NT2/D1 (cell line): Measurements from ENCODE around the gene MKRN1.

Experiments used
- DNase-seq: peaks from one replicate; pipeline ENCODE4 v3.0.0-alpha.2; 2011; ENCODE audit warnings: low read depth, low spot score
- H3K27me3 ChIP-seq: 2 replicates; pipeline ENCODE4 v1.6.0; 2011; ENCODE audit warnings: mild to moderate bottlenecking; ENCODE audit not compliant: insufficient read length, insufficient read depth
- H3K36me3 ChIP-seq: 2 replicates; pipeline ENCODE4 v1.6.1; 2011; ENCODE audit warnings: mild to moderate bottlenecking, low read length, mixed read lengths; ENCODE audit not compliant: insufficient read depth, insufficient read length
- H3K4me1 ChIP-seq: 2 replicates; pipeline ENCODE4 v1.5.1; 2011; ENCODE audit not compliant: insufficient read depth, insufficient read length
- H3K4me3 ChIP-seq: 2 replicates; pipeline ENCODE4 v1.5.1; 2011; ENCODE audit warnings: low read depth; ENCODE audit not compliant: insufficient read length
- H3K9ac ChIP-seq: 2 replicates; pipeline ENCODE4 v1.6.0; 2011; ENCODE audit warnings: low read depth; ENCODE audit not compliant: insufficient read length
- H3K9me3 ChIP-seq: 2 replicates; pipeline ENCODE4 v1.5.1; 2011; ENCODE audit warnings: mild to moderate bottlenecking, low read length; ENCODE audit not compliant: insufficient read depth
- SUZ12 ChIP-seq: IDR thresholded peaks from 2 replicates; pipeline ENCODE4 v1.6.1; 2011; ENCODE audit not compliant: insufficient read length, insufficient read depth; ENCODE audit errors: extremely low read depth
- YY1 ChIP-seq: IDR thresholded peaks from 2 replicates; pipeline ENCODE4 v1.6.1; 2011; ENCODE audit not compliant: insufficient read length, insufficient read depth
- ZNF274 ChIP-seq: IDR thresholded peaks from 2 replicates; pipeline ENCODE4 v1.6.1; 2011; ENCODE audit warnings: mild to moderate bottlenecking, low read depth, low read length

MKRN1 gene

GRCh38 chr7:140447841-140448240 lies 31.5 kb downstream of the MKRN1 start:
- TF ChIP-seq ZNF274 (no peak), SUZ12 (no peak), YY1 (no peak)
- Histone ChIP-seq H3K4me3 (no peak overlapping the region), H3K9me3 (no peaks in the 10 kb centered on the region), H3K36me3 (peaks cover 4% of the 10 kb centered on the region), H3K27me3 (no peaks in the 10 kb centered on the region), H3K9ac (no peak overlapping the region), H3K4me1 (peaks cover 6% of the 10 kb centered on the region)
- no peak for DNase-seq

DNA sequence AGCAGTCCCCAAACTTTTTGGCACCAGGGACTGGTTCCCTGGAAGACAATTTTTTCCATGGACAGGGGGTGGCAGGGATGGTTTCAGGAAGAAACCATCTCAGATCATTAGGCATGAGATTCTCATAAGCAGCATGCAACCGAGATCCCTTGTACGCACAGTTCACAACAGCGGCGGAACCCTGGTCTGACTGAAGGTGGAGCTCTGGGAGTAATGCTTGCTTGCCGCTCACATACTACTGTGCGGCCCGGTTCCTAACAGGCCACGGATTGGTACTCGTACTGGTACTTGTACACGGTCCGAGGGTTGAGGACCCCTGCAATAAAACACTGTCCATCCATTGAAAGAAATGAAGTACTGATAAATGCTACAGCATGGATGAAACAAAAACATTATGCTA lies 32.8 kb downstream of the MKRN1 start:
- Histone ChIP-seq H3K4me3 (no peak overlapping the region), H3K36me3 (no peaks in the 10 kb centered on the region), H3K4me1 (peaks cover 6% of the 10 kb centered on the region), H3K9me3 (no peaks in the 10 kb centered on the region), H3K9ac (no peak overlapping the region), H3K27me3 (no peaks in the 10 kb centered on the region)
- no peak for DNase-seq
- TF ChIP-seq ZNF274 (no peak), SUZ12 (no peak), YY1 (no peak)

DNA sequence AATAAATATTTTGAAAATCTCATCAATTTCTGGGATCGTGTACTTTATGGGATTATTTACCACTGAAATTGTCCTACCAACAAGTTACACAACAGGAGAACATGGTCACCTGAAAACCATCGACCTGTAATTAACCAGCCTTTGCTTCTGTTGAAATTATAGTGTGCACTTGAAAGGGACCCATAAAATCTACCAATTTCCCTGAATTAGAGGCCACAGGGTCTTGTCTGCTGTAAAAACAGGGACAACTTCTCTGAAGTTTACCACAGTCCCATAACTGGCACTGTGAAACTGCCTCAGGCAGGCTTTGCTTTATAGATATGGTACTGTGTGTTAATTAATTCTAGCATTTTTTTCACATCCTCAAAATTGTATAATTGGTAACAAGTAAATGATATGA lies 37.8 kb downstream of the MKRN1 start:
- no peak for DNase-seq

GRCh38 chr7:140440593-140440992 lies 38.7 kb downstream of the MKRN1 start:
- no peak for DNase-seq
- no peaks in the 10 kb centered on the region for H3K27me3 ChIP-seq
- TF ChIP-seq YY1, result no peak
- no peak for TF ChIP-seq ZNF274
- no peak for TF ChIP-seq SUZ12
- no peak overlapping the region for H3K4me3 ChIP-seq
- no peak overlapping the region for H3K9ac ChIP-seq
- peaks cover 2% of the 10 kb centered on the region for H3K4me1 ChIP-seq
- H3K36me3 ChIP-seq, result no peaks in the 10 kb centered on the region
- no peaks in the 10 kb centered on the region for H3K9me3 ChIP-seq

More for the DNA sequence above, 37.8 kb downstream of the MKRN1 start:
- H3K36me3 ChIP-seq, result no peaks in the 10 kb centered on the region
- H3K4me3 ChIP-seq, result no peak overlapping the region
- TF ChIP-seq YY1, result no peak
- TF ChIP-seq ZNF274, result no peak
- no peak for TF ChIP-seq SUZ12
- H3K9ac ChIP-seq, result no peak overlapping the region
- no peaks in the 10 kb centered on the region for H3K27me3 ChIP-seq
- H3K4me1 ChIP-seq, result peaks cover 2% of the 10 kb centered on the region
- no peaks in the 10 kb centered on the region for H3K9me3 ChIP-seq

- H3K4me1 ChIP-seq, result no peaks in the 10 kb centered on the region
- TF ChIP-seq ZNF274 (no peak), YY1 (no peak), SUZ12 (no peak)
Measured at GRCh38 chr7:140439359-140439758, 39.9 kb downstream of the MKRN1 start.

GRCh38 chr7:140435252-140435895 lies 43.9 kb downstream of the MKRN1 start:
- Histone ChIP-seq H3K36me3 (no peaks in the 10 kb centered on the region), H3K9ac (no peak overlapping the region), H3K9me3 (no peaks in the 10 kb centered on the region), H3K27me3 (no peaks in the 10 kb centered on the region), H3K4me1 (no peaks in the 10 kb centered on the region), H3K4me3 (no peak overlapping the region)
- TF ChIP-seq SUZ12, result no peak
- TF ChIP-seq ZNF274, result no peak
- no peak for TF ChIP-seq YY1
- DNase-seq, result no peak

More at GRCh38 chr7:140439359-140439758, 39.9 kb downstream of the MKRN1 start:
- no peaks in the 10 kb centered on the region for H3K9me3 ChIP-seq
- no peaks in the 10 kb centered on the region for H3K27me3 ChIP-seq
- no peak overlapping the region for H3K9ac ChIP-seq
- no peak for DNase-seq
- H3K4me3 ChIP-seq, result no peak overlapping the region
- H3K36me3 ChIP-seq, result no peaks in the 10 kb centered on the region

- H3K4me3 ChIP-seq, result no peak overlapping the region
- no peaks in the 10 kb centered on the region for H3K9me3 ChIP-seq
- H3K27me3 ChIP-seq, result no peaks in the 10 kb centered on the region
- H3K4me1 ChIP-seq, result no peaks in the 10 kb centered on the region
- TF ChIP-seq YY1 (no peak), SUZ12 (no peak), ZNF274 (no peak)
- no peaks in the 10 kb centered on the region for H3K36me3 ChIP-seq
- DNase-seq, result no peak
- H3K9ac ChIP-seq, result no peak overlapping the region
Measured at GRCh38 chr7:140433396-140433795, 45.9 kb downstream of the MKRN1 start.
